ENCODE data around the gene CPTP.

Gene CPTP

DNA sequence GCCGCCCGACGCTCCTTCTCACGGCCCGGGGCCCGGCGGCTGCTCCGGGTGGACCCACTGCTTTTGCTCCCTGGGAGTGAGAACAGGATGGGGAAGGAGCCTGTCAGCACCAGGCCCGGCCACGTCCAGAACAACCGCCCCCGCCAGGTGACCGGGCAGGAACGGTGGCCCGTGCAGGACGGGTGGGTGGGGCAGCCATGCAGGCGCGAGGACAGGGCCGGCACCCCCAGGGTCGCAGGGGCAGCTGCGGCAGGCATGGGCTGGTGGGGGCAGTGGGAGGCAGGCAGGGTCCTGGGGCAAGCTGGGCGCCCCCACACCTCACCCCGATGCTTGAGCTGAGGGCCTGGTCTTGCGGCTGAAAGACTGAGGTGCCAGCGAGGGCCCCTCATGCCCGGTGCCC lies 11.8 kb downstream of the CPTP start:
- in situ Hi-C loops (cut with MboI; ENCODE audit: low sequenced_read_pairs, unreplicated experiment), result no loop called here
- DNase-seq (ENCODE audit: low spot score), result no peak
- TF ChIP-seq, protein P1, sequence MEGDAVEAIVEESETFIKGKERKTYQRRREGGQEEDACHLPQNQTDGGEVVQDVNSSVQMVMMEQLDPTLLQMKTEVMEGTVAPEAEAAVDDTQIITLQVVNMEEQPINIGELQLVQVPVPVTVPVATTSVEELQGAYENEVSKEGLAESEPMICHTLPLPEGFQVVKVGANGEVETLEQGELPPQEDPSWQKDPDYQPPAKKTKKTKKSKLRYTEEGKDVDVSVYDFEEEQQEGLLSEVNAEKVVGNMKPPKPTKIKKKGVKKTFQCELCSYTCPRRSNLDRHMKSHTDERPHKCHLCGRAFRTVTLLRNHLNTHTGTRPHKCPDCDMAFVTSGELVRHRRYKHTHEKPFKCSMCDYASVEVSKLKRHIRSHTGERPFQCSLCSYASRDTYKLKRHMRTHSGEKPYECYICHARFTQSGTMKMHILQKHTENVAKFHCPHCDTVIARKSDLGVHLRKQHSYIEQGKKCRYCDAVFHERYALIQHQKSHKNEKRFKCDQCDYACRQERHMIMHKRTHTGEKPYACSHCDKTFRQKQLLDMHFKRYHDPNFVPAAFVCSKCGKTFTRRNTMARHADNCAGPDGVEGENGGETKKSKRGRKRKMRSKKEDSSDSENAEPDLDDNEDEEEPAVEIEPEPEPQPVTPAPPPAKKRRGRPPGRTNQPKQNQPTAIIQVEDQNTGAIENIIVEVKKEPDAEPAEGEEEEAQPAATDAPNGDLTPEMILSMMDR (IDR thresholded peaks at IDR 0.05; ENCODE audit: borderline replicate concordance, control extremely low read depth, extremely low read depth, insufficient read depth, missing control alignments), result no peak

DNA sequence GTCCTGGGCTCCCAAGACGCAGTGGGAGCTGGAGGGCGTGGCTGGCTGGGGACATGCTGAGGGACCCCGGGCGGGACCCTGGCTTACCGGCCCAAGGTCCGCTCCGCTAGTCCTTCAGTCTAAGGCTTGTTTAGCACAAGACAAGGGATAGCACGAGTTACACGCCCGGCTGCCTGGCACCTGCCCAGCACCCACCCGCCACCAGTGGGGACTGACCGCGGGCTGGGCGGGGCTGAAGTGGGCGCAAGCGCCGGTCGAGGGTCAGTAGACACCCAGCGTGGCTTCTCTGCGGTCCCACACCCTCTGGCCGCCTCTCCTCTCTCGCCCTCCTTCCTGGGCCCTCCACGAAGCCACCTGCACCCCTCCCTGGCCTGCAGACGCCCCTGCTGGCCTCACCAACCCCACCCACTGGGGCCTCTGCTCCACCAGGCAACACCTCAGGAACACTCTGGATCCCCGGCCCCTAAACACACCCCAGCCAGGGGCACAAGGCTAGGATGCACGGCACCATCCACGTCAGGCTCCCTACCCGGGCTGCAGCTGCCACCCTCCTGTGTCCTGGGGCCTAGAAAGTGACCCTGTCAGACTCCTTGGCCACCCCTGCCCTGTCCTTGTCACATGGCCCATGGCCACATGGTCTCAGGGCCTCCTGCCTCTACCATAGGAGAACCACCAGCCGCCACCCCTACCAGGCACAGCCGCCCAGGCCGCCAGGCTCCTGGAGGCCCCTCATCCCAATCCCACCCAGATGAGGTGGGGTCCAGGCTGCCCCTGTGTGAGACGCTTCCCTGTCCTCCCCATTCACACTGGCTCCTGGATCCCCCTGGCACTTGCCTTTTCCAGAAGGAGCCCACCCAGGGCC lies 12.6 kb downstream of the CPTP start:
- TF ChIP-seq, protein P1 (IDR thresholded peaks at IDR 0.05; ENCODE audit: borderline replicate concordance, control extremely low read depth, extremely low read depth, insufficient read depth, missing control alignments), result no peak
- in situ Hi-C loops (cut with MboI; ENCODE audit: low sequenced_read_pairs, unreplicated experiment), result no loop called here
- DNase-seq (ENCODE audit: low spot score), result no peak

DNA sequence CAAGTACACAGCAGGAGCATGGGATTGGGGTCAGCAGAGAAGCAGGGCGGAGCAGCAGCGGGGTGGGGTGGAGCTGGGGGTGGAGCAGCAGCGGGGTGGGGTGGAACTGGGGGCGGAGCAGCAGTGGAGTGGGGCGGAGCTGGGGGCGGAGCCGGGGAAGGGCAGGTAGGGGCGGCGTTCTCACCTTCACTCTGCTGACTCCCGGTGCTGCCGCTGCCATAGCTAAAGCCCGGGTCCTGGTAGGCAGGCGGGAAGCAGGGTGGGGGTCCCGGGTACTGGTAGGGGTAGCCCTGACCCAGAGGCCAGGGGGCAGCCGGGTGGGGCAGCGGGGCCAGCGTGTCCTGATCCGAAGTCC lies 13.2 kb downstream of the CPTP start:
- DNase-seq (ENCODE audit: low spot score), result peak; percentile 82
- TF ChIP-seq, protein P1 (IDR thresholded peaks at IDR 0.05; ENCODE audit: borderline replicate concordance, control extremely low read depth, extremely low read depth, insufficient read depth, missing control alignments), result no peak
- in situ Hi-C loops (cut with MboI; ENCODE audit: low sequenced_read_pairs, unreplicated experiment), result no loop called here

DNA sequence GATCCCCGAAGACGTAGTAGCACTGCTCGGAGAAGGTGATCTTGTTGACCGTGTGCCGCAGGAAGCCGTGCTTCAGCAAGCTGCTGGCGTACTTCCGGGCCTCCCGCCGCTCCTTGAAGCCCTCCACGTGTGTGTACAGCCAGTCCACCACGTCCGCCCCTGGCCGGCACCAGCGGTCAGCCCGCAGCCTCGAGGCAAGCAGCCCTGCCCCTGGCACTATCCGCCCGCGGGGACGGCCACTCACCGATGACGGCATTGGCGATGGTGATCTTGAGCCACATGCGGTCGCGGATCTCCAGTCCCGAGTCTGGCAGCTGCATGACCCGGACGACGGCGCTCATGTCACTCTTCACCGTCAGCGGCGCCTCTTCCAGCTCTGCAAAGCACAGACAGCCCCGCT lies 13.7 kb downstream of the CPTP start:
- no peak for DNase-seq (ENCODE audit: low spot score)
- TF ChIP-seq, protein P1 (IDR thresholded peaks at IDR 0.05; ENCODE audit: borderline replicate concordance, control extremely low read depth, extremely low read depth, insufficient read depth, missing control alignments), result no peak
- in situ Hi-C loops (cut with MboI; ENCODE audit: low sequenced_read_pairs, unreplicated experiment), result no loop called here

DNA sequence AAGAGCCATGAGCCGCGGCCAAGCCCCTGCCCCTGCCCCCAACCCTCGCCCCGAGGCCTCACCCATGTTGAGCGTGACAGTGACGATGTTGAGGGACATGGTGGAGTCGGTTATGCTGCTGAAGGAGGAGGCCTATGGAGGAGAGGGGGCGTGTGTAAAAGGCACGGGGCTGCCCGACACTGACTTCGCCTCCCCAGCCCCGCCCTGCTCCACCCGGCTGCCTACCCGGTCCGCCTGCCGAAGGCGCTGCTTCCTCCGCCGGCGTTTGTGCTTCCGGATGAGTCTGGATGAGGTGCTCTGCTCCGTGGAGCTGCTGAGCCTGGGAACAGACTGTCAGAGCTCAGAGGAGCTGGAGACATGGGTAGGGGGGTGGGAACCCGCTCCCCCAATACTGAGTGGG lies 15.6 kb downstream of the CPTP start:
- in situ Hi-C loops (cut with MboI; ENCODE audit: low sequenced_read_pairs, unreplicated experiment), result no loop called here

DNA sequence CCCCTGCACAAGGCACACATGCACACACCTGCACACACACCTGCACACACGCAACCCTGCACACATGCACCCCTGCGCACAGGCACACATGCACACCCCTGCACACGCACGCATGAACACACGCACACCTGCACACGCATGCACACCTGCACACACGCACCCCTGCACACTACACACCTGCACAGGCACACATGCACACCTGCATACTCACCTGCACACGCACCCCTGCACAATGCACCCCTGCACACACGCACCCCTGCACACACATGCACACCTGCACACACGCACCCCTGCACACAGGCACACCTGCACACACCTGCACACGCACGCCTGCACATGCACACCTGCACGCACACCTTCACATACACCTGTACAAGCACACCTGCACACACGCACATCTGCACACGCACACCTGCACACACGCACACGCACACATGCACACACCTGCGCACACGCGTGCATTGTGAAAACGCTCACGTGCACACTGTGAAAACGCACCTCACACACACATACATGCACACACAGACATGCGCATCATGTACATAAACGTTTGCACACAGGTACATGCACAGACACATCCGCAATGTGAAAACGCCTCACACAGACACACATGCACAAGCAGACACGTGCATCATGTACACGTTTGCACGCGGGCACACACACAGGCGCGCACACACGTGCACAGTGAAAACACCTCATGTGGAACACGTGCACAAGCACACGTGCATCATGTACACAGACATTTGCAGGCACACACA lies 16.4 kb downstream of the CPTP start:
- TF ChIP-seq, protein P1 (IDR thresholded peaks at IDR 0.05; ENCODE audit: borderline replicate concordance, control extremely low read depth, extremely low read depth, insufficient read depth, missing control alignments), result no peak
- DNase-seq (ENCODE audit: low spot score), result no peak
- in situ Hi-C loops (cut with MboI; ENCODE audit: low sequenced_read_pairs, unreplicated experiment), result no loop called here

More for the DNA sequence above, 15.6 kb downstream of the CPTP start:
- TF ChIP-seq, protein P1 (IDR thresholded peaks at IDR 0.05; ENCODE audit: borderline replicate concordance, control extremely low read depth, extremely low read depth, insufficient read depth, missing control alignments), result no peak
- DNase-seq (ENCODE audit: low spot score), result no peak

All from GM13976 (cell line).